Fibroblast of skin of right biceps (primary cell): ENCODE measurements around the gene MYL7.
A peak's percentile ranks its signal among the peaks of the same experiment; 100 is the strongest.
"Not testable (repeated sequence)": the region's sequence is repeated elsewhere in the genome, so short reads cannot be mapped to it uniquely, and the experiment has no call there.

ENCODE experiments used
- DNase-seq: peaks from one replicate; pipeline ENCODE4 v3.0.0-alpha.2; 2013

MYL7 gene

DNA sequence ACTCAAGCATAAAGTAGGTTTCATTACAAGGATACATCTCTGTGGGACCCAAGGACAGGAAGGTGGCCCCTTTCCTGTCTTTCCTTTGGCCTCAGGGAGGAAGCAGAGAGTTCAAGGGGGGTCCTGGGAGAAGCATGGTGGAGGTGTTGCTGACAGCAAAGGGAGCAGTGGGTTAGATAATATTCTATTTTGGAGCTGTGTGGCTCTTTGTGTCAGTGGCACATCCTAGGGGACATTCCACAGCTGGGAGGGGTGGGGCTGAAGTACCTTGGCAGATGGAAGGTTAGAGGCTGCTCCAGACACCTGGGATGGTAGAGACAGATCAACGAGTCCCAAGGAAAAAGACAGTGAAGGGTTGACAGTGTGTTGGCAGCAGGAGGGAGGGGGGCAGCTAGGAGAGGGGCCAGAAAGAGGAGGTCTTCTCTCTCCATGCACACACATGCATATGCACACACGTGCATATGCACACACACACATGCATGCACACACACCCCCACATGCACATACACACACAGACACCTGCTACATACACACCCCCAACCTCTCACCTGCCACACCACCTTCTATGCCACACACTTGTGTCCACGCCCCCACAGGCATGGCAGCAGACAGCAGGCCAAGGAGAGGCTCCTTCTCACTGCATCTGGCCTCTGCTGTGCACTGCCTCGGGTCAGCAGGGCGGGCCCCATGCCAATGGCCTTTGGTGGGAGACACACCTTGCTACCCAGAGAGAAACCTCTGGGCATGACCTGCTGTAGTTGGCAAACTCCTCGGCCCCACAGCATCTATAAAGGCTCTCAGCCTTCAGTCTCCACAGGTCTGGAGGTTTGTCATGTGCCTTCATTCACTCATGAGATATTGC, 12.2 kb downstream of the MYL7 start:
- no peak for DNase-seq

DNA sequence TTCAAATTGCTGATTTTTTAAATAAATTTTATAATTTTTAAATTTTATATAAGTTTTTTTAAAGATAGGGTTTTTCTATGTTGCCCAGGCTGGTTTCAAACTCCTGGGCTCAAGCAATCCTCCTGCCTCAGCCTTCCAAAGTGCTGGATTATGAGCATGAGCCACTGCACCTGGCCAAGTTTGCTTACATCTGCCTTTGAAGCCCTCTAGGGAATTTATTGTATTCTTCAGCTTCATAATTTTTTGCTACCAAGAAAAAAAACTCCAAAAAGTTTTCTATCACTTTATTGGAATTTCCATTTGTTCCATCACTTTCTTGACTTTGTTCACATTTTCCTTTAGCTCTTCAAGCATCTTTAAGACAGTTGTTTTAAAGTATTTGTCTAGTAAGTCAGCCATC, 14.0 kb downstream of the MYL7 start:
- DNase-seq: no peak

DNA sequence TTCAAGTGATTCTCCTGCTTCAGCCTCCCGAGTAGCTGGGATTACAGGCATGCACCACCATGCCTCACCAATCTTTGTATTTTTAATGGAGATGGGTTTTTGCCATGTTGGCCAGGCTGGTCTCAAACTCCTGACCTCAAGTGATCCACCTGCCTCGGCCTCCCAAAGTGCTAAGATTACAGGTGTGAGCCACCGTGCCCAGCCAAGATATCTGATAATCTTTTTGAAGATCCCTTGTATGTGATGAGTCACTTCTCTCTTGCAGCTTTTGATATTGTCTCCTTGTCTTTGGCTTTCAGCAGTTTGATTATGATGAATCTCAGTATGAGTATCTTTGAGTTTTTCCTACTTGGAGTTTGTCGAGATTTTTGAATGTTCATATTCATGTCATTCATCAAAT, 14.6 kb downstream of the MYL7 start:
- not testable (repeated sequence) for DNase-seq

DNA sequence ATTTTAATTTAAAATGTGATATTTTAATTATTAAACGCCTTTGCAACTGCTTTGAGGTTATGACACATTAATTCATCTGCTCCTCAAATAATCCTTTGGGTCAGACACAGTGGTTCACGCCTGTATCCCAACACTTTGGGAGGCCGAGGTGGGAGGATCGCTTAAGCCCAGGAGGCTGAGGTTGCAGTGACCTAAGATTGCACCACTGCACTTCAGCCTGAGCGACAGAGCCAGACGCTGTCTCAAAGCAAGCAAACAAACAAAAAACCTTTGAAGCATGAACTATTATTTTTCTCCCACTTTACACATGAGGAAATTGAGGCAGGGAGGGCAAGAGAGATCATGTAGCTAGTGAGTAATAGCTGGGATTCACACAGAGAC, 16.3 kb downstream of the MYL7 start:
- no peak for DNase-seq

DNA sequence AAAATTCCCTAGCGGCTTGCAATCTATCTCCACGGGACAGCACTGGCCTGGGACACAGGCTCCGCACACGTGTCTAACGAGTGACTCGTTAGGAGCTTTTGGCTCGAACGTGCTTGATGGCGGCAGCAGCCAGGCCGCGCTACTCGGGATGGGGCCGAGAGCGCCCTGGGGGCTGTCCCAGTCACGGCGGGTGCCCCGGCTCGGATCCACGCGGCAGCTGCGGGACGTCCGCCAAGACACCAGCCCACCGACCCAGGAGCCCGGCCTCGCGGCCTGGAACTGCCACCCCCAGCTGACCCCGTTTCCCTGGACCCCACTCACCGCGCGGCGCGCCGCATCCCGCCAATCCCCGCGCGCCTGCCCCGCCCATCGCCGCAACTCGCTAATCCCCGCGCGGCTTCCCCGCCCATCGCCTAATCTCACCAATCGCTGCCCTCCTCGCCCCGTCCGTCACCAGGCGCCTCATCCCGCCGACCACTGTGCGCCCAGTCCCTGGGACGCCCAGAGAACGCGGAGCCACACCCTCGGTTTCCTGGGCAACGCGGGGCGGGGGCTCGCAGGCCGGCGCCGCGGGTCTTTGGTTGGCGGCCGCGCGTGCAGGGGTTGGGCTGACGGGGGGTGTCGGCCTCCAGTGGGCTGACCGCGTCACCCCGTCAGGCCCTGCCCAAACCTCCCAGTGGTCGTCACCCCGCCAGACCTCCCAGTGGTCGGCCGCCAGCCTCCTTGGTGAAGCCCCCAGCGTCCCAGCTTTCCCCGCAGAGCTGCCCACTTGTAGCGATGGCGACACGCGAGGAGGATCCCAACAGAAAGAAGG, 17.7 kb downstream of the MYL7 start, which contains the start of gene POLD2:
TSS of gene POLD2 (minus strand) at position 359 of the 814 bp plus-strand sequence. CDS start 1,495 bp downstream, outside the sequence.
- DNase-seq: peak; percentile 97

DNA sequence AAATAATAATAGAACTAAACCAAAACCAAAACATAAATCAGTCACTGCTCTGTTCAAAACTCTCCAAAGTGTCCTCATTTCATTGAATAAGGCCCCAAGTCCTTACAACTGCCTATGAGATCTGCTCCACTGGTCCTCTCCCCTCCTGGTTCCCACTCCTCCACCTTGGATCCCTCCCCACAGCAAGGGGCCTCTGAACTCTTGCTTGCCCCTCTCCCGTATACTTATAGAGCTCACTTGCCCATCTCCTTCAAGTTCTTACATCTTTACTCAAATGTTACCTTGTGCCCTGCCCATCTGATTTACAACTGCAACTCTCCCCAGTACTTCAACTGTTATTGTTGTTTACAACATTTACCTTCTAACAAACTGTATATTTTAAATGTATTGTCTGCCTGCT, 18.6 kb downstream of the MYL7 start:
- DNase-seq: no peak

DNA sequence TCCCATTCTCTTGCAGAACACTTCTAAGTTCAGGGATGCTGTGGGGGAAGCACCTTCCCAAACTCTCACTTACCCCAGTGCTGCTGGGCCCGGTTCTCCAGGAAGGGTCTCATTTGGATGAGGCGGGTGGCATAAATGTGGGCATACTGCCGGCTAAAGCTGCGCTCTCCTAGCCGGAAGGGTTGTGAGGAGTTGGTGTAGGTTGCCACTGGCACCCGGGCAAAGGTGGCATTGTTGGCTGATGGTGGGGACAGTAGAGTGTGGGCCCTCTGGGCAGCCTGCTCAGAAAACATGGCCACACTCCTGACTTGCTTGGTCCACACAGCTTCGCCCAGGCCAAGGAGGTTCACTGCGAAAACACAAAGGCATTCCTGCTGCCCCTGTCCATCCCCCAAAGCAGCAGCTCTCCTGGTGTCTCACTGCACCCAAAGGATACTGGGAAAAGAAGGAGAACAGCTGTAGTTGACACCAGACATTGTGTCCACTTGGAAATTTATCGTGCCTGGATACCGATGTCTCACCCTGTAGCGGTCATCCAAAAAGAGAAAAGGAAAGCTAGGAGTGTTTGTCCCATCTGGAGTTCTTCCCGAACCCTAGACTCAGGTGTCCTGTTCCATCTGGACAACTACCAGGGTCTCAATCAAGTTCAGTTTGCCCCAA, 19.2 kb downstream of the MYL7 start:
- DNase-seq: no peak

DNA sequence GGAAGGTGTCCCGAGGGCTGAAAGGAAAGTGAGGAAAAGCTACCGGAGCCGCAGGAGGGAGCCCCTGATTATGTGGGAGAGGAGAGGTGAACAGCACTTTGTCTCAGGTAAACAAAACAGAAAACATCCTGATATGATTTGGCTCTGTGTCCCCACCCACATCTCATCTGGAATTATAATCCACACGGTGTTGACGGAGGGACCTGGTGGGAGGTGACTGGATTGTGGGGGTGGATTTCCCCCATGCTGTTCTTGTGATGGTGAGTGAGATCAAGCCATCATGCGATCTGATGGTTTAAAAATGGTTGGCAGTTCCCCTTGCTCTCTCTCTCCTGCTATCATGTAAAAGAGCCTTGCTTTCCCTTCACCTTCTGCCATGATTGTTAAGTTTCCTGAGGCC, 20.7 kb downstream of the MYL7 start:
- DNase-seq: no peak

DNA sequence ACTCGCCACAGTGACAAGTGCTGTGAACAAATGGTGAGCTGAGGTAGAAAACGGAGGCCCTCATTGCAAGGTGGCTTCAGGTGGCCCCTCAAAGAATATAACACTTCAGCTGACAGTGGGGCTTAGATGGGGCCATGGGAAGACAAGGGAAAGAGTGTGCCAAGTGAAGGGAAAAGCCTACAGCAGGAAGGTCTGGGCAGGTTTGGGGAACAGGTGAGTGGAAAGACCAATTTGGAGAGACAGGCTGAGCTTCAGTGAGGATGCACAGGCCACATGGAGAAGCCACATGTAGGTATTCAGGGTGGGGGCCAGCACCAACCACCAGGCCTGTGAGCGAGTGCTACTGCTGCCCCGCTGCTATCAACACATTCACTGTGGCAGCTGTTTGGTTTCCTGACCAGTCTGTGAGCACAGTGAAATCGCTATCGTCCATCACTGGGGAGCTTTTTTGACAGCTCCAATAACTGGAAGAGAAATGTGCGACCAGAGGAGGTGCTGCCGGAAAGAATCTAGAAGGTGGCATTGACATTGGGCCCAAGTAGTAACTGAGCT, 21.2 kb downstream of the MYL7 start:
- no peak for DNase-seq

DNA sequence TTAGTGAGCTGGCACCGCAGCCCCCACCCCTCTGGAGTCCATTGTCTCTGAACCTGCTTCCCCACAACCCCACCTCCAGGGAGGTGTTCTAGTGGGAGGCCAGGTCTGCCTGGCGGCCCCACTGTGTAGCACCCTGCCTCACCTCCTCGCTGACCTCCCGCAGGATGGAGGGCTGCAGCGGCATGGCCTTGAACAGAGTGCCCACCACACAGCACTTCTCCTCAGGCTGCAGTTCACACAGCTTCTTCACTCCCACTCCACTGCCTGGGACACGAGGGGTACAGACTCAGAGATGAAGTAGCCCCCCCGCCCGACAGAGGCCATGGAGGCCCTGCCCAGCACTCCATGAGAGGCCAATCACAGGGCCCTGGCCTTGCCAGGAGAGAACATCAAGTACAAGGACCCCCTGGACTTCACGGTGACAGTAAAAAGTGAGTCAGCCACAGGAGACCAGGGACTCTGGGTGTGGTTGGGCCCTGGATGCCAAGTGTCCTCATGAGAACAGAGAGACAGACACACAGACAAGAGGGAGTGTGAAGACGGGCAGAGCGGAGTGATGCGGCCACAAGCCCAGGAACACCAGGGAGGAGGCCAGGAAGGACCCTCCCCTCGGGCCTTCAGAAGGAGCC, 23.2 kb downstream of the MYL7 start:
- no peak for DNase-seq

DNA sequence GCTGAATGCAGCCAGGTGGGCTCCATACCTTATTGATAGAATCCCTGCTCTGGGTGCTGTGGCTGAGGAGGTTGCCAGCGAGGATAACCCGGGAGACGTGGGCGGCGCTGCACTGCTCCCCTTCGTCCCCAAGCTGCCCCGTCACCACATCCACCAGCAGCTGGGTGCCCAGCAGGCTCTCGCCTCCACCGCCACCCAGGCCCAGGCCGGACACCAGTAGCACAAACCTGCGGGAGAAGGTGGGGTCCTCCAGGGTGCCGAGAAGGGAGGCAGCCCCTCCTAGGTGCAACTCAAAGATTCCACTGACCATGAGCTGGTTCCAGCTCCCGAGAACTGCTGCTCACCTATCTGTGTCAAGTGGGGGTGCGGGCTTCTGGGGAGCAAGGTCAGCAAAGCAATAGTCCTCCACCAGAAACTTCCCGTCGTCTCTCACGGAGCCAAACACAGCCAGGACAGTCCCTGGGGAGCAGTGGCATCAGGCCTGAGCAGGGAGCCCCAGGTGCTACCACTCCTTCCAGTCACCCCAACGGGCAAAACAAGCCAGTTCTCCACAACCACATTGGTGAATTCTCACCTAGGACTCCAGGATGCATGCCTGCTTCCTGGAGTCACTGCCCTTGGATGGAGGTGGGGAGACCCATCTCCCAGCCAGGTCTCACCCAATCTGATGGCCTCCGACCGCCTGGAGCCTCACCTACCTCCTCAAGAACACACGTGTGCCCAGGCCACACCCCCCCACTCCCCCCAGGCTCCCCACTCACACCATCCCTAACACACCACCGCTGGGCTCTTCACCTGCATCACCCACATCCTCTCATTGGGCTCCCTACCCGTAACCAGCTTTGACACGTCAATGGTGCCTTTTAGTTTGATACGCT, 24.1 kb downstream of the MYL7 start:
- no peak for DNase-seq

DNA sequence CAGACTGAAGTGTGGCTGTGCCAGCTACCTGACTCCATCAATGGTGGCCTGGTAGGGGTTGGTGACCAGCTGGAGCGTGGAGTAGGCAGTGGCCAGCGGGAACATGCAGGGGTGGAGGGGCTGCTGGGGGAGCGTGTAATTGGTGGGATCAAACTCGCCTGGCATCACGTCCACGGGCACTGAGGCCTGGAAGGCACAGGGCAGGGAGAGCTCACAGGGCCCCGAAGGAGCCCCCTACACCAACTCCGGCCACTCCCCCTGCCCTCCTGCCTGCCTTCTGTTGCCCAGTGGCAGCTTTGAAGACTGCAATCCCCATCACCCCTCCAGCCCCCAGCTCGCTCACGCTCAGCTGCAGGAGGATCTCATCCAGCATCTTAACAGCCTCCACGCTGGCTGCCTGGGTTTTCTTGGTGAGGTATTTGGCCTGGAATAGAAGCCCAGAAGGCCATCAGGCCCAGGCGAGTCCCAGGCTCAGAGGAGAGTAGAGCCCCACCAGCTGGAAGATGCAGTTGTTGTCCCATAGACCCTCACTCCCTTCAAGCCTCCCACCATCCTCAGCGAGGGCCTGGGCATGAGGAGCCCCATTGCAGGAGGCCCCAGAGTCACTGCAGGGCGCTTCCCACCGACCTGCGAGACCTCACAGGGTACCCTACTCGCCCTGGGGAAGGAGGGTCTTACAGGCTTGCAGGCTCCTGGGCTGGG, 24.9 kb downstream of the MYL7 start:
- no peak for DNase-seq

DNA sequence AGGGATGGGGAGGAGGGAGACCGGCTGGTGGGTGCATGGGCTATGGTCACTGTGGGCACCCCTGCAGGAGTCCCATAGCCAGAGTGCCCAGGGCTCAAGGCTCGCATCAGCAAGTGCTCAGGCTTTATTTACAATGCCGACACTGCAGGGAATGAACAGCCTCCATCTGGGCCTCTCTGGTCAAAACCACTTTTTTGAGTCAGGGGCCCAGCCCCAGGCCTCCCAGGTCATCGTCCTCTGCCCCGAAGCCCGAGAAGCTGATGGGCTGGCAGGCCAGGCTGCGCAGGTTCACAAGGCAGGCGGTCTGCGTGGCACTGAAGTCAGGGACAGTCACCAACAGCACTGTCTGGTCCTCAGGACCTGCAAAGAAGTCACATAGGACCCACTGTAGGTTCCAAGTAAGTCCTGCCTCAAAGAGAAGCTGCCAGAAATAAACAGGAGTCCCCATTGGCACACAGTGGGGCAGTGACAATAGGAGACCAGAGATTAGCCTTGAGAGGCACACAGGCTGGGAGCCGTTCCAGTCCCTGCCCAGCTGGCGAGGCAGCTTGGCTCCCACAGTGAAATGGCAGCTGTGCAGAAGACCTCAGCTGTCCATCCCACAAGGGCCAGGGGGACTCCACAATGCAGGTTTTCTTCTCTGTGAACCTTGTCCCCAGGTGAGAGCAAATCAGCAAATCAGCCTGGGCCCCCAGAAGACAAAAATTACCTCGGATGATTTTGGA, 26.4 kb downstream of the MYL7 start:
- DNase-seq: no peak

DNA sequence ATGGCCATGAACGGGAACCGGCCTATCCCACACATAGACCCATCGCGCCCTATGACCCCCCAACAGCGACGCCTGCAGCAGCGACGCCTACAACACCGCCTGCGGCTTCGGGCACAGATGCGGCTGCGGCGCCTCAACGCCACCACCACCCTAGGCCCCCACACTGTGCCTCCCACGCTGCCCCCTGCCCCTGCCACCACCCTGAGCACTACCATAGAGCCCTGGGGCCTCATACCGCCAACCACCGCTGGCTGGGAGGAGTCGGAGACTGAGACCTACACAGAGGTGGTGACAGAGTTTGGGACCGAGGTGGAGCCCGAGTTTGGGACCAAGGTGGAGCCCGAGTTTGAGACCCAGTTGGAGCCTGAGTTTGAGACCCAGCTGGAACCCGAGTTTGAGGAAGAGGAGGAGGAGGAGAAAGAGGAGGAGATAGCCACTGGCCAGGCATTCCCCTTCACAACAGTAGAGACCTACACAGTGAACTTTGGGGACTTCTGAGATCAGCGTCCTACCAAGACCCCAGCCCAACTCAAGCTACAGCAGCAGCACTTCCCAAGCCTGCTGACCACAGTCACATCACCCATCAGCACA, 27.3 kb downstream of the MYL7 start:
- no peak for DNase-seq

DNA sequence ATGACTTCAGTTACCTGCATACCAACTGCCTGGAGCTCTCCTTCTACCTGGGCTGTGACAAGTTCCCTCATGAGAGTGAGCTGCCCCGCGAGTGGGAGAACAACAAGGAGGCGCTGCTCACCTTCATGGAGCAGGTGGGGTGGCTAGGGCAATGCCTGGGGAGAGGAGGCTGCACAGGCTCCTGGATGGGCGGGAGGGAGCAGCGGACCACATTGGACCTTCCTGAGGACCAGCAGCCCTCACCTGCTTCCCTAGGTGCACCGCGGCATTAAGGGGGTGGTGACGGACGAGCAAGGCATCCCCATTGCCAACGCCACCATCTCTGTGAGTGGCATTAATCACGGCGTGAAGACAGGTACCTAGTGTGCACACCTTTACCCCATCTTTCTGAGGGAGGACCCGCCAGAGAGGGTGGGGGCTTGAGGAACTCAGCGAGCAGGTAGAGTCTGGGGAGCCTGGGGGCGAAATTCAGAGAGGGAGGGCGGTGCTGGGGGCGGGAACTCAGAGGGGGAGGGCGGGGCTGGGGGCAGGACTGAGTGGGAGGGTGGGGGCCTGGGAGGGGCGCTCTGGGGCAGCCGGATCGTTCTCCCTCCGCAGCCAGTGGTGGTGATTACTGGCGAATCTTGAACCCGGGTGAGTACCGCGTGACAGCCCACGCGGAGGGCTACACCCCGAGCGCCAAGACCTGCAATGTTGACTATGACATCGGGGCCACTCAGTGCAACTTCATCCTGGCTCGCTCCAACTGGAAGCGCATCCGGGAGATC, 28.0 kb downstream of the MYL7 start:
- no peak for DNase-seq

DNA sequence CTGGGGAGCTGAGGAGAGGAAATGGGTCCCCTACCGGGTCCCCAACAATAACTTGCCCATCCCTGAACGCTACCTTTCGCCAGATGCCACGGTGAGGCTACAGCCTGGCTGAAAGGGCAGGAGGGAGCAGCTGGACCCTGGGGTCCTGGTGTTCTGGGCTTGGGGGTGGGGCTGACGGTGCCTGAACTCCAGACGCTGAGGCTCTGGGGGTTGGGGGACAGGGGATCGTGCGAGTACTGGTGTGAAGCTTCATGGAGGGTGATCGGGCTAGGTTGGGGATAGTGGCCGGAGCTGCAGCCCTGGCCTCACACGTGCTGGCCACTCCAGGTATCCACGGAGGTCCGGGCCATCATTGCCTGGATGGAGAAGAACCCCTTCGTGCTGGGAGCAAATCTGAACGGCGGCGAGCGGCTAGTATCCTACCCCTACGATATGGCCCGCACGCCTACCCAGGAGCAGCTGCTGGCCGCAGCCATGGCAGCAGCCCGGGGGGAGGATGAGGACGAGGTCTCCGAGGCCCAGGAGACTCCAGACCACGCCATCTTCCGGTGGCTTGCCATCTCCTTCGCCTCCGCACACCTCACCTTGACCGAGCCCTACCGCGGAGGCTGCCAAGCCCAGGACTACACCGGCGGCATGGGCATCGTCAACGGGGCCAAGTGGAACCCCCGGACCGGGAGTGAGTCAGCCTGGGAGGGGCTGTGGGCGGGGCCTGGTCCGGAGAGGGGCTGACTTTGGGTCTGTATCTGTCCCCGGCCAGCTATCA, 28.7 kb downstream of the MYL7 start:
- DNase-seq: no peak

DNA sequence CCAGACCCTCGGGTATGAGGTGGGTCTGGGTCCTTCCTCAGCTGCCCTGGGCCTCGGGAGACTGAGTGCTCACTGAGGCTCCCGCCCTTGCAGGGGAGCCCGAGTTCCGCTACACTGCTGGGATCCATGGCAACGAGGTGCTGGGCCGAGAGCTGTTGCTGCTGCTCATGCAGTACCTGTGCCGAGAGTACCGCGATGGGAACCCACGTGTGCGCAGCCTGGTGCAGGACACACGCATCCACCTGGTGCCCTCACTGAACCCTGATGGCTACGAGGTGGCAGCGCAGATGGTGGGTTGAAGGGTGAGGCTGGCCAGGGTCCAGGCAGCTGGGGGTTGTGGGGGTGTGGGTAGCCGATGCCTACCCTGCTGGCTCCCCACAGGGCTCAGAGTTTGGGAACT, 29.4 kb downstream of the MYL7 start:
- no peak for DNase-seq
